Caco-2 (cell line): ENCODE results near the gene MLEC. TPM values are rescaled to one million over a fixed set of nuclear protein-coding genes. Genes with fewer than 3 reads are reported as not detected.

ENCODE experiments used
- BruUV-seq: library from RNA; stranded (reverse); fragments of 400-500 nt; replicated peaks from 2 replicates; lab custom pipeline; 2021; lab: Mats Ljungman, UMichigan
- CTCF ChIA-PET: fragments of 300-600 bp; sonication (Branson Sonifier 250); formaldehyde crosslinking; loops from one replicate; lab custom pipeline; 2022; ENCODE audit warnings: antibody characterized with exemption; lab: Charles Lee
- POLR2A ChIA-PET: fragments of 300-600 bp; sonication (Branson Sonifier 250); formaldehyde crosslinking; loops from one replicate; lab custom pipeline; 2022; ENCODE audit warnings: antibody characterized with exemption; lab: Charles Lee
- DNase-seq, 2 experiments: peaks; one replicate each; pipeline versions ENCODE4 v3.0.0 to v3.0.0-alpha.2; 2020 to 2022
- H3K27me3 ChIP-seq: replicated peaks from 2 replicates; pipeline ENCODE4 v1.6.0; 2011; ENCODE audit warnings: low read length; ENCODE audit not compliant: control insufficient read depth, insufficient read depth
- H3K36me3 ChIP-seq: 2 replicates; pipeline ENCODE4 v1.5.1; 2011; ENCODE audit warnings: low read length; ENCODE audit not compliant: control insufficient read depth, insufficient read depth
- H3K4me1 ChIP-seq: fragments of 250-450 bp; sonication (Bioruptor Pico); 2 replicates; pipeline ENCODE4 v1.5.1; 2020; ENCODE audit warnings: mild to moderate bottlenecking
- H3K4me3 ChIP-seq: 2 replicates; pipeline ENCODE4 v1.5.1; 2011; ENCODE audit warnings: low read depth, mild to moderate bottlenecking, control low read depth, low read length
- H3K9me3 ChIP-seq: fragments of 250-450 bp; sonication (Bioruptor Pico); 2 replicates; pipeline ENCODE4 v1.5.1; 2020; ENCODE audit warnings: mild to moderate bottlenecking, moderate library complexity
- H3K27ac Mint-ChIP-seq: one replicate; pipeline ENCODE4 v1.8.0; 2022; ENCODE audit warnings: mixed read lengths; ENCODE audit not compliant: unreplicated experiment
- H3K27me3 Mint-ChIP-seq: one replicate; pipeline ENCODE4 v1.8.0; 2022; ENCODE audit warnings: mixed read lengths; ENCODE audit not compliant: insufficient read depth, unreplicated experiment
- H3K36me3 Mint-ChIP-seq: one replicate; pipeline ENCODE4 v1.8.0; 2022; ENCODE audit warnings: mild to moderate bottlenecking, mixed read lengths; ENCODE audit not compliant: insufficient read depth, unreplicated experiment
- H3K4me1 Mint-ChIP-seq: one replicate; pipeline ENCODE4 v1.8.0; 2022; ENCODE audit warnings: low read depth, mixed read lengths; ENCODE audit not compliant: unreplicated experiment
- H3K4me3 Mint-ChIP-seq: one replicate; pipeline ENCODE4 v1.8.0; 2022; ENCODE audit warnings: mild to moderate bottlenecking, moderate library complexity, mixed read lengths; ENCODE audit not compliant: unreplicated experiment
- H3K9me3 Mint-ChIP-seq: one replicate; pipeline ENCODE4 v1.8.0; 2022; ENCODE audit warnings: mixed read lengths; ENCODE audit not compliant: unreplicated experiment
- intact Hi-C: fragments of 100-400 bp; cut with micrococcal nuclease; formaldehyde crosslinking; loops from one replicate; pipeline ENCODE4 v1.10.0; 2022; ENCODE audit not compliant: unreplicated experiment
- total RNA-seq: library from RNA; stranded (reverse); gene quantifications from 2 replicates; pipeline ENCODE4 v1.2.3, GENCODE V29; 2022
- TF ChIP-seq, protein P1 (sequence below), 2 experiments: fragments of 200-600 bp in 1 of 2; IDR thresholded peaks; 1 replicate in 1 of 2; 2 replicates in 1 of 2; pipeline versions ENCODE4 v1.5.1 to v1.8.0; 2011 to 2022; ENCODE audit warnings: antibody characterized with exemption in 1 of 2, control low read depth in 1 of 2, inconsistent platforms in 1 of 2, low read depth in 1 of 2, low read length in 1 of 2, mild to moderate bottlenecking in 1 of 2, moderate library complexity in 1 of 2; ENCODE audit not compliant: insufficient read depth in 1 of 2, severe bottlenecking in 1 of 2, unreplicated experiment in 1 of 2

MLEC gene
- total RNA-seq, 1 experiment from 2014 or later = 150 TPM

DNA sequence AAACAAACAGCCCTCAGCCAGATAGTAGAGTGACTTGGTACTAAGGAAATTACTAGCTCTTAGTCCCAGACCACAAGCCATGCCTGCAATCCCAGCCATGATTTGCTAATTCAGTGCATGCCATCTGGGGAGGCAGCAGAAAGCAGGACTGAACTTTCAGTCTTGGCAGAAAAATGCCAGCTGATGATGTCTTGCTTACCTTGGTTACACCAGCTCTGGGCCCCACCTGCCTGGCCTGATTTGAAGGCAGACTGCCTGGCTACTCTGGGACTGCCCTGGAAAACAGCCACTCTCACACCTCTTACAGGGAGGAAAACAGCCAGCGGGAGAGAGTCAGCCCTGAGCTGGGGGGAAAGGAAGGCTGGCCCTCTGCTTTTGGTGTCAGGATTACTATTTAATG is 18.7 kb downstream of the MLEC start:
- CTCF ChIA-PET = interaction anchor here (0.7 kb wide), 1 partner anchor 56 kb away, joined by 3 read pairs; no protein-coding TSS in a partner anchor
- H3K27me3 ChIP-seq = no peaks in the 10 kb centered on the region
- peaks cover 21% of the 10 kb centered on the region for H3K36me3 Mint-ChIP-seq
- peaks cover 7% of the 10 kb centered on the region for H3K4me1 Mint-ChIP-seq
- H3K36me3 ChIP-seq = 0 out of 2 replicates have a peak, but pooled peaks cover 1% of the 10 kb centered on the region
- H3K27me3 Mint-ChIP-seq = no peaks in the 10 kb centered on the region
- peaks cover 5% of the 10 kb centered on the region; the same call in 1 of the 2 replicates for H3K4me1 ChIP-seq
- intact Hi-C loops = no loop called here
- POLR2A ChIA-PET = no interaction called here
- H3K27ac Mint-ChIP-seq = no peak overlapping the region
- BruUV-seq = no TSS peak
- H3K4me3 ChIP-seq = no peak overlapping the region
- H3K4me3 Mint-ChIP-seq = no peak overlapping the region
- TF ChIP-seq, protein P1, sequence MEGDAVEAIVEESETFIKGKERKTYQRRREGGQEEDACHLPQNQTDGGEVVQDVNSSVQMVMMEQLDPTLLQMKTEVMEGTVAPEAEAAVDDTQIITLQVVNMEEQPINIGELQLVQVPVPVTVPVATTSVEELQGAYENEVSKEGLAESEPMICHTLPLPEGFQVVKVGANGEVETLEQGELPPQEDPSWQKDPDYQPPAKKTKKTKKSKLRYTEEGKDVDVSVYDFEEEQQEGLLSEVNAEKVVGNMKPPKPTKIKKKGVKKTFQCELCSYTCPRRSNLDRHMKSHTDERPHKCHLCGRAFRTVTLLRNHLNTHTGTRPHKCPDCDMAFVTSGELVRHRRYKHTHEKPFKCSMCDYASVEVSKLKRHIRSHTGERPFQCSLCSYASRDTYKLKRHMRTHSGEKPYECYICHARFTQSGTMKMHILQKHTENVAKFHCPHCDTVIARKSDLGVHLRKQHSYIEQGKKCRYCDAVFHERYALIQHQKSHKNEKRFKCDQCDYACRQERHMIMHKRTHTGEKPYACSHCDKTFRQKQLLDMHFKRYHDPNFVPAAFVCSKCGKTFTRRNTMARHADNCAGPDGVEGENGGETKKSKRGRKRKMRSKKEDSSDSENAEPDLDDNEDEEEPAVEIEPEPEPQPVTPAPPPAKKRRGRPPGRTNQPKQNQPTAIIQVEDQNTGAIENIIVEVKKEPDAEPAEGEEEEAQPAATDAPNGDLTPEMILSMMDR (IDR thresholded peaks at IDR 0.05; ENCODE audit: insufficient read depth in 1 of 2, low read depth in 1 of 2, low read length in 1 of 2, severe bottlenecking in 1 of 2, unreplicated experiment in 1 of 2) = no peak
- no peaks in the 10 kb centered on the region for H3K9me3 Mint-ChIP-seq
- DNase-seq = no peak
- no peaks in the 10 kb centered on the region for H3K9me3 ChIP-seq

DNA sequence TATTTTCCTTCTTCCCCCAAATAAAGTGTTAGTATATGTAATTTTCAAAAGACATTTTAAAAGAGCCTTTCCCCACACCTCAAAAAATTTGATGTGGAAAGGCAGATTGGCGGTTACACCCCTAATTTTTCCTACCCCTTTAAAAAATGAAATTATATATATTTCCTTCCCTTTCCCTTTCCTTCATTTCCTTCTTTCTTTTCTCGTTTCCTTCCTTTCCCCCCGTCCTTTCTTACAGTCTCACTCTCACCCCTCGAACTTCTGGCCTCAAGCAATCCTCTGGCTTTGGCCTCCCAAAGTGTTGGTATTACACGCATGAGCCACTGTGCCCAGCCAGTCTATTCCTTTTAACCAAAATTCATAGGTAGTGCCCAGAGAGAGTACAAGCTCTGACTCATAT is 19.1 kb downstream of the MLEC start:
- Mint-ChIP-seq H3K9me3 (no peaks in the 10 kb centered on the region), H3K4me1 (peaks cover 7% of the 10 kb centered on the region), H3K27ac (no peak overlapping the region), H3K27me3 (no peaks in the 10 kb centered on the region), H3K4me3 (no peak overlapping the region), H3K36me3 (peaks cover 17% of the 10 kb centered on the region)
- Histone ChIP-seq H3K27me3 (no peaks in the 10 kb centered on the region), H3K4me3 (no peak overlapping the region), H3K4me1 (peaks cover 5% of the 10 kb centered on the region; the same call in 1 of the 2 replicates), H3K9me3 (no peaks in the 10 kb centered on the region), H3K36me3 (0 out of 2 replicates have a peak, but pooled peaks cover 1% of the 10 kb centered on the region)
- POLR2A ChIA-PET = no interaction called here
- no TSS peak for BruUV-seq
- CTCF ChIA-PET = no interaction called here
- TF ChIP-seq, protein P1 (IDR thresholded peaks at IDR 0.05; ENCODE audit: insufficient read depth in 1 of 2, low read depth in 1 of 2, low read length in 1 of 2, severe bottlenecking in 1 of 2, unreplicated experiment in 1 of 2) = no peak
- intact Hi-C loops = no loop called here
- no peak for DNase-seq

DNA sequence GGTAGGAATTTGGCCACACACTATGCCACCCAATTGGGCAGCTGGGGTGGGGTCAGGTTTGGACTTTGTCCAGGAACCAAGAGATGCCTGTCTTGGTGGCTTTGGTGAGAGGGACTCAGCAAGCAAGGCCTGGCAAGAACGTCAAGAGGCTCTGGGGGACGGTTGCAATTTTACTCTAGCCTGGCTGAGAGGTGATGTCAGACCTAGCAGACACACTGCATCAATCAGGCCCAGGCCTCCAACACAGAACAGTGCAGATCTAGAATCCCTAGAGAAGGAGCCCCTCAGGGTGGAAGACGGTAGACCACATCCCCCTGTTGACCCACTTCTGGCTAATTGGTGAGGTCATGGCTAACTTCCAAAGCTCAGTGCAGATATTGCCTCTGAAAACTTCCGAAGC is 21.7 kb downstream of the MLEC start:
- TF ChIP-seq, protein P1 (IDR thresholded peaks at IDR 0.05; ENCODE audit: insufficient read depth in 1 of 2, low read depth in 1 of 2, low read length in 1 of 2, severe bottlenecking in 1 of 2, unreplicated experiment in 1 of 2) = no peak
- H3K4me3 ChIP-seq = no peak overlapping the region
- no TSS peak for BruUV-seq
- no peaks in the 10 kb centered on the region for H3K27me3 ChIP-seq
- H3K4me1 ChIP-seq = peaks cover 9% of the 10 kb centered on the region
- POLR2A ChIA-PET = no interaction called here
- H3K4me1 Mint-ChIP-seq = peaks cover 8% of the 10 kb centered on the region
- no peaks in the 10 kb centered on the region for H3K27me3 Mint-ChIP-seq
- H3K27ac Mint-ChIP-seq = no peak overlapping the region
- no peak for DNase-seq
- intact Hi-C loops = no loop called here
- H3K36me3 ChIP-seq = no peaks in the 10 kb centered on the region
- CTCF ChIA-PET = no interaction called here
- no peak overlapping the region for H3K4me3 Mint-ChIP-seq
- H3K9me3 Mint-ChIP-seq = no peaks in the 10 kb centered on the region
- peaks cover 16% of the 10 kb centered on the region for H3K36me3 Mint-ChIP-seq
- H3K9me3 ChIP-seq = no peaks in the 10 kb centered on the region
